ENCODE results near the gene IL5. TPM values are rescaled to one million over a fixed set of nuclear protein-coding genes. Genes with fewer than 3 reads are reported as not detected.

The IL5 gene
- total and polyA plus RNA-seq, 2 of the 13 experiments (the other 11 are each of a cell fraction or from before 2014, with no cell fraction given), result not detected

DNA sequence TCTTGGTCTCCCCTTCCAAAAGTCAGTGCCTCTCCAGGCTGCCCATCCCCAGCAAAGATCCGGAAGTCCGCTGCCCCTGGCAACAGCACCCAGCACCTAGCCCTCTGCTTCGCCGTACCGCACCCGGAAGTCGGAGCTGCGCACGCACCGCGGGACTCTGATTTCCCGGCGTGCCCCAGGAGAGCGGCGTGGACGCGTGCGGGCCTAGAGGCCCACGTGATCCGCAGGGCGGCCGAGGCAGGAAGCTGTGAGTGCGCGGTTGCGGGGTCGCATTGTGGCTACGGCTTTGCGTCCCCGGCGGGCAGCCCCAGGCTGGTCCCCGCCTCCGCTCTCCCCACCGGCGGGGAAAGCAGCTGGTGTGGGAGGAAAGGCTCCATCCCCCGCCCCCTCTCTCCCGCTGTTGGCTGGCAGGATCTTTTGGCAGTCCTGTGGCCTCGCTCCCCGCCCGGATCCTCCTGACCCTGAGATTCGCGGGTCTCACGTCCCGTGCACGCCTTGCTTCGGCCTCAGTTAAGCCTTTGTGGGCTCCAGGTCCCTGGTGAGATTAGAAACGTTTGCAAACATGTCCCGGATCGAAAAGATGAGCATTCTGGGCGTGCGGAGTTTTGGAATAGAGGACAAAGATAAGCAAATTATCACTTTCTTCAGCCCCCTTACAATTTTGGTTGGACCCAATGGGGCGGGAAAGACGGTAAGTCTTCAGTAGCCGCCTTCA lies 13.6 kb upstream of the IL5 start, which contains the start of gene RAD50 (continued):
- TF ChIP-seq ZNF75D (CRISPR knock-in tag; IDR thresholded peaks at IDR 0.05; ENCODE audit: borderline replicate concordance), result peak; percentile 91; the same call in 1 of the 2 replicates
- TF ChIP-seq FOXK1 (CRISPR knock-in tag; IDR thresholded peaks at IDR 0.05; ENCODE audit: borderline replicate concordance, low read depth), result peak; percentile 88; the same call in 1 of the 2 replicates
- TF ChIP-seq, protein P1, sequence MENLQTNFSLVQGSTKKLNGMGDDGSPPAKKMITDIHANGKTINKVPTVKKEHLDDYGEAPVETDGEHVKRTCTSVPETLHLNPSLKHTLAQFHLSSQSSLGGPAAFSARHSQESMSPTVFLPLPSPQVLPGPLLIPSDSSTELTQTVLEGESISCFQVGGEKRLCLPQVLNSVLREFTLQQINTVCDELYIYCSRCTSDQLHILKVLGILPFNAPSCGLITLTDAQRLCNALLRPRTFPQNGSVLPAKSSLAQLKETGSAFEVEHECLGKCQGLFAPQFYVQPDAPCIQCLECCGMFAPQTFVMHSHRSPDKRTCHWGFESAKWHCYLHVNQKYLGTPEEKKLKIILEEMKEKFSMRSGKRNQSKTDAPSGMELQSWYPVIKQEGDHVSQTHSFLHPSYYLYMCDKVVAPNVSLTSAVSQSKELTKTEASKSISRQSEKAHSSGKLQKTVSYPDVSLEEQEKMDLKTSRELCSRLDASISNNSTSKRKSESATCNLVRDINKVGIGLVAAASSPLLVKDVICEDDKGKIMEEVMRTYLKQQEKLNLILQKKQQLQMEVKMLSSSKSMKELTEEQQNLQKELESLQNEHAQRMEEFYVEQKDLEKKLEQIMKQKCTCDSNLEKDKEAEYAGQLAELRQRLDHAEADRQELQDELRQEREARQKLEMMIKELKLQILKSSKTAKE (CRISPR knock-in tag; IDR thresholded peaks at IDR 0.05; ENCODE audit: borderline replicate concordance), result no peak; the same call in 1 of the 2 replicates
- TF ChIP-seq, protein P2, sequence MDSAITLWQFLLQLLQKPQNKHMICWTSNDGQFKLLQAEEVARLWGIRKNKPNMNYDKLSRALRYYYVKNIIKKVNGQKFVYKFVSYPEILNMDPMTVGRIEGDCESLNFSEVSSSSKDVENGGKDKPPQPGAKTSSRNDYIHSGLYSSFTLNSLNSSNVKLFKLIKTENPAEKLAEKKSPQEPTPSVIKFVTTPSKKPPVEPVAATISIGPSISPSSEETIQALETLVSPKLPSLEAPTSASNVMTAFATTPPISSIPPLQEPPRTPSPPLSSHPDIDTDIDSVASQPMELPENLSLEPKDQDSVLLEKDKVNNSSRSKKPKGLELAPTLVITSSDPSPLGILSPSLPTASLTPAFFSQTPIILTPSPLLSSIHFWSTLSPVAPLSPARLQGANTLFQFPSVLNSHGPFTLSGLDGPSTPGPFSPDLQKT (CRISPR knock-in tag; IDR thresholded peaks at IDR 0.05; ENCODE audit: borderline replicate concordance), result peak; percentile 60; the same call in 1 of the 2 replicates
- no peak for TF ChIP-seq TCF7L2 (IDR thresholded peaks at IDR 0.05; ENCODE audit: low read depth, low read length)
- peak; percentile 95 for TF ChIP-seq ERF (CRISPR knock-in tag; IDR thresholded peaks at IDR 0.05)
- TF ChIP-seq, protein P3, sequence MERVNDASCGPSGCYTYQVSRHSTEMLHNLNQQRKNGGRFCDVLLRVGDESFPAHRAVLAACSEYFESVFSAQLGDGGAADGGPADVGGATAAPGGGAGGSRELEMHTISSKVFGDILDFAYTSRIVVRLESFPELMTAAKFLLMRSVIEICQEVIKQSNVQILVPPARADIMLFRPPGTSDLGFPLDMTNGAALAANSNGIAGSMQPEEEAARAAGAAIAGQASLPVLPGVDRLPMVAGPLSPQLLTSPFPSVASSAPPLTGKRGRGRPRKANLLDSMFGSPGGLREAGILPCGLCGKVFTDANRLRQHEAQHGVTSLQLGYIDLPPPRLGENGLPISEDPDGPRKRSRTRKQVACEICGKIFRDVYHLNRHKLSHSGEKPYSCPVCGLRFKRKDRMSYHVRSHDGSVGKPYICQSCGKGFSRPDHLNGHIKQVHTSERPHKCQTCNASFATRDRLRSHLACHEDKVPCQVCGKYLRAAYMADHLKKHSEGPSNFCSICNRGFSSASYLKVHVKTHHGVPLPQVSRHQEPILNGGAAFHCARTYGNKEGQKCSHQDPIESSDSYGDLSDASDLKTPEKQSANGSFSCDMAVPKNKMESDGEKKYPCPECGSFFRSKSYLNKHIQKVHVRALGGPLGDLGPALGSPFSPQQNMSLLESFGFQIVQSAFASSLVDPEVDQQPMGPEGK (CRISPR knock-in tag; IDR thresholded peaks at IDR 0.05), result peak; percentile 69; the same call in 1 of the 2 replicates
- TF ChIP-seq, protein P4, sequence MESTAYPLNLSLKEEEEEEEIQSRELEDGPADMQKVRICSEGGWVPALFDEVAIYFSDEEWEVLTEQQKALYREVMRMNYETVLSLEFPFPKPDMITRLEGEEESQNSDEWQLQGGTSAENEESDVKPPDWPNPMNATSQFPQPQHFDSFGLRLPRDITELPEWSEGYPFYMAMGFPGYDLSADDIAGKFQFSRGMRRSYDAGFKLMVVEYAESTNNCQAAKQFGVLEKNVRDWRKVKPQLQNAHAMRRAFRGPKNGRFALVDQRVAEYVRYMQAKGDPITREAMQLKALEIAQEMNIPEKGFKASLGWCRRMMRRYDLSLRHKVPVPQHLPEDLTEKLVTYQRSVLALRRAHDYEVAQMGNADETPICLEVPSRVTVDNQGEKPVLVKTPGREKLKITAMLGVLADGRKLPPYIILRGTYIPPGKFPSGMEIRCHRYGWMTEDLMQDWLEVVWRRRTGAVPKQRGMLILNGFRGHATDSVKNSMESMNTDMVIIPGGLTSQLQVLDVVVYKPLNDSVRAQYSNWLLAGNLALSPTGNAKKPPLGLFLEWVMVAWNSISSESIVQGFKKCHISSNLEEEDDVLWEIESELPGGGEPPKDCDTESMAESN (CRISPR knock-in tag; conservative IDR thresholded peaks at IDR 0.05), result peak; percentile 94
- peak; percentile 80 for TF ChIP-seq MED8 (CRISPR knock-in tag; IDR thresholded peaks at IDR 0.05; ENCODE audit: insufficient replicate concordance)
- TF ChIP-seq, protein P5, sequence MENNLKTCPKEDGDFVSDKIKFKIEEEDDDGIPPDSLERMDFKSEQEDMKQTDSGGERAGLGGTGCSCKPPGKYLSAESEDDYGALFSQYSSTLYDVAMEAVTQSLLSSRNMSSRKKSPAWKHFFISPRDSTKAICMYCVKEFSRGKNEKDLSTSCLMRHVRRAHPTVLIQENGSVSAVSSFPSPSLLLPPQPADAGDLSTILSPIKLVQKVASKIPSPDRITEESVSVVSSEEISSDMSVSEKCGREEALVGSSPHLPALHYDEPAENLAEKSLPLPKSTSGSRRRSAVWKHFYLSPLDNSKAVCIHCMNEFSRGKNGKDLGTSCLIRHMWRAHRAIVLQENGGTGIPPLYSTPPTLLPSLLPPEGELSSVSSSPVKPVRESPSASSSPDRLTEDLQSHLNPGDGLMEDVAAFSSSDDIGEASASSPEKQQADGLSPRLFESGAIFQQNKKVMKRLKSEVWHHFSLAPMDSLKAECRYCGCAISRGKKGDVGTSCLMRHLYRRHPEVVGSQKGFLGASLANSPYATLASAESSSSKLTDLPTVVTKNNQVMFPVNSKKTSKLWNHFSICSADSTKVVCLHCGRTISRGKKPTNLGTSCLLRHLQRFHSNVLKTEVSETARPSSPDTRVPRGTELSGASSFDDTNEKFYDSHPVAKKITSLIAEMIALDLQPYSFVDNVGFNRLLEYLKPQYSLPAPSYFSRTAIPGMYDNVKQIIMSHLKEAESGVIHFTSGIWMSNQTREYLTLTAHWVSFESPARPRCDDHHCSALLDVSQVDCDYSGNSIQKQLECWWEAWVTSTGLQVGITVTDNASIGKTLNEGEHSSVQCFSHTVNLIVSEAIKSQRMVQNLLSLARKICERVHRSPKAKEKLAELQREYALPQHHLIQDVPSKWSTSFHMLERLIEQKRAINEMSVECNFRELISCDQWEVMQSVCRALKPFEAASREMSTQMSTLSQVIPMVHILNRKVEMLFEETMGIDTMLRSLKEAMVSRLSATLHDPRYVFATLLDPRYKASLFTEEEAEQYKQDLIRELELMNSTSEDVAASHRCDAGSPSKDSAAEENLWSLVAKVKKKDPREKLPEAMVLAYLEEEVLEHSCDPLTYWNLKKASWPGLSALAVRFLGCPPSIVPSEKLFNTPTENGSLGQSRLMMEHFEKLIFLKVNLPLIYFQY (CRISPR knock-in tag; IDR thresholded peaks at IDR 0.05; ENCODE audit: borderline replicate concordance), result peak; percentile 45; the same call in 1 of the 2 replicates
- TF ChIP-seq, protein P6, sequence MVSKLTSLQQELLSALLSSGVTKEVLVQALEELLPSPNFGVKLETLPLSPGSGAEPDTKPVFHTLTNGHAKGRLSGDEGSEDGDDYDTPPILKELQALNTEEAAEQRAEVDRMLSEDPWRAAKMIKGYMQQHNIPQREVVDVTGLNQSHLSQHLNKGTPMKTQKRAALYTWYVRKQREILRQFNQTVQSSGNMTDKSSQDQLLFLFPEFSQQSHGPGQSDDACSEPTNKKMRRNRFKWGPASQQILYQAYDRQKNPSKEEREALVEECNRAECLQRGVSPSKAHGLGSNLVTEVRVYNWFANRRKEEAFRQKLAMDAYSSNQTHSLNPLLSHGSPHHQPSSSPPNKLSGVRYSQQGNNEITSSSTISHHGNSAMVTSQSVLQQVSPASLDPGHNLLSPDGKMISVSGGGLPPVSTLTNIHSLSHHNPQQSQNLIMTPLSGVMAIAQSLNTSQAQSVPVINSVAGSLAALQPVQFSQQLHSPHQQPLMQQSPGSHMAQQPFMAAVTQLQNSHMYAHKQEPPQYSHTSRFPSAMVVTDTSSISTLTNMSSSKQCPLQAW (CRISPR knock-in tag; IDR thresholded peaks at IDR 0.05), result peak; percentile 94
- TF ChIP-seq ZNF720 (CRISPR knock-in tag; IDR thresholded peaks at IDR 0.05), result no peak; the same call in 1 of the 2 replicates
- no peak for TF ChIP-seq ZNF660 (CRISPR knock-in tag; IDR thresholded peaks at IDR 0.05; ENCODE audit: borderline replicate concordance, low read depth)
- TF ChIP-seq SMC3 (IDR thresholded peaks at IDR 0.05; ENCODE audit: low read length), result no peak

Measured in HepG2 (cell line).